NCI-H1417 (cell line): ENCODE results near the gene KCNH1.

Experiments used
- DNase-seq, 3 experiments: peaks; one replicate each; lab custom pipeline; 2025; lab: John Stamatoyannopoulos, UW

The KCNH1 gene

DNA sequence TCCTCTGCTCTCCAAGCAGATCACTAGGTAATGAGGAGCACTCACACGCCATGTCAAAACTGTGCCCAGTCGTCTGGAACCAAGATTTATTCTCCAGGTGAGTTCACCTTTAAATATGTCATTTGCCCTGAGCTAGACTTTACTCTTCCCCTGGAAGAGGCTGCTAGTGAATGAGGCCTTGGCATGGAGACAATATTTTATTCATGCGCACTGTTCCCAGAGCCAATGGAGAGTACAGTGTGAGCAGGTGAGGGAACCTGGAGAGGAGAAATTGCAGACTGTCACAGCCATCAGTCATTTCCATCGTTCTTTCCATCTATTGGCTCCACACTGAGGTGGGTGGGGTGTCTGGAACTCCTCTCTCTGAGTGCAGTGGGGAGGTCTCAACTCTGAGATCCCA, 333.6 kb downstream of the KCNH1 start:
- DNase-seq, result peak in 1 of 3 experiments; percentile 54

- no peak for DNase-seq
These were observed 336.5 kb downstream of the KCNH1 start for GRCh38 chr1:210797422-210797821.

DNA sequence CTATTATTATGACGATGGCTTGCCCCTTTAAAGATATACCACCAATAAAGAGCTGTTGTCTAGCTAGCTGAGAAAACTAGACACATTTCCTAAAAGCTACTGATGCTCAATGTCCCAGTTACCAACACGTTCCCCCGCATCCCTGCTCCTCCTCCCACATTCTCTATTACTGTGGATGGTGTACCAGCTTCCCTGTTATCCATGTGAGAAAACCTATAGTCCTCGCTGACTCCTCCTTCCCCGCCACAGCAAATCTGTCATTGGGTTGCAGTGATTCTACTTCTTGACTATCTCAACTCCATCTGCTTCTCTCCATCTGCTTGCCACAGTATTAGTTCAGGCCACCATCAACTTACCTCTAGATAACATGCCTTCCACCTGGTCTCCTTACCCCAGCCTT, 337.5 kb downstream of the KCNH1 start:
- DNase-seq, result no peak

- no peak for DNase-seq
These were observed 339.5 kb downstream of the KCNH1 start for GRCh38 chr1:210794445-210794844.

GRCh38 chr1:210792250-210793102, 341.5 kb downstream of the KCNH1 start:
- DNase-seq, result no peak

DNA sequence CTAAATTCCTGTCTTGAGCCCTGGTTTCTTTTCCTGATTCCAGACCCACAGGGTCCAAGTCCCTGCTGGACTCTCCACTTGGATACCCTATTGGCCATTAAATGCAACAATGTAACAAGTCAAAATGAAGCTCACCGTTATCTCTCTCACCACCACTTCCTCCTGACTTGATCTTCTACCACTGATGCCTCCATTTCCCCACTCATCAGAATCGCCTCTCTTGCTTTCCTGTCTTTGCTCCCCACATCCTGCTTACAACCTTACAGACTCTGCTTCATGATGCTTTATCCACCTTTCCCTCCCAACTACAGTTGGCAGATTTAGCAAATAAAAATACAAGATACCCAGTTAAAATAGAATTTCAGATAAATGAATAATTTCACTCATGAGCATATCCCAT, 343.8 kb downstream of the KCNH1 start:
- DNase-seq, result no peak

DNA sequence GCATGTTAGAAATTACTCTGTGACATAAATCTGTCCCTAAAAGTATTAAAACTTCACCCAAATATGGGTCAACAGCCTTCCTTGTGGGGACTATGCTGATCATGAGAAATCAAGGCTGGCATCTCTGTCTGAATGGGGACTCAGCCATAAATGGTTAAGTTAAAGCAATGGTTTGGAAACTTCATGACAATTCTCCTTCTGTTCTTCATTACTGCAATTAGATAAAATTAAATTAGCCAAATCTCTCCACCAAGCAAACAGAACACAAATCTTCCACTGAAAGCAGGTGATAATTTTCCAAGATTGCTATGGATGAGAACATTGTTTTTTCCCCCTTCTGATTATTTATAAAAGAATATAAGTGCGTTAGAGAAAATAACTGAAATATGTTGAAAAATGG, 346.1 kb downstream of the KCNH1 start:
- DNase-seq, result no peak

- DNase-seq, result no peak
These were observed 347.4 kb downstream of the KCNH1 start for GRCh38 chr1:210786546-210786945.

- no peak for DNase-seq
These were observed 350.0 kb downstream of the KCNH1 start for GRCh38 chr1:210783925-210784324.

DNA sequence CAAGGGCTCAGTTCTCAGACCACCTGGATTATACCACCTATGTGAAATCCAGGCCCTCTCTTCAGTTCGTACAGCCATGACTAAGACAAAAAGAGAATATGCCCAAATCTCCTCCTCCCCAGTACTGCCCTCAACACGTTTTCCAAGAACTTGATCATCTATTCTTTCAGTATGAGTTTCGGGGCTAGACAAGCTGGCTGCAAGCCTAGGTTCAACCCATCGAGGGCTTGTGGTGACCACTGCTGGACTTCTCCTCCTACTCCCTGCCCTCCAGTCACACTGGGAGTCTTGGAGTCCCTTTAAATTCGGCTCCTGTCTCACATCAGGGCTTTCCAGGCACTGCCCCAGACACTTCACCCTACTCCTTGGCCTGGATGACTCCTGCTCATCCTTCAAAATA, 352.3 kb downstream of the KCNH1 start:
- no peak for DNase-seq

GRCh38 chr1:210779269-210779668, 354.7 kb downstream of the KCNH1 start:
- no peak for DNase-seq

DNA sequence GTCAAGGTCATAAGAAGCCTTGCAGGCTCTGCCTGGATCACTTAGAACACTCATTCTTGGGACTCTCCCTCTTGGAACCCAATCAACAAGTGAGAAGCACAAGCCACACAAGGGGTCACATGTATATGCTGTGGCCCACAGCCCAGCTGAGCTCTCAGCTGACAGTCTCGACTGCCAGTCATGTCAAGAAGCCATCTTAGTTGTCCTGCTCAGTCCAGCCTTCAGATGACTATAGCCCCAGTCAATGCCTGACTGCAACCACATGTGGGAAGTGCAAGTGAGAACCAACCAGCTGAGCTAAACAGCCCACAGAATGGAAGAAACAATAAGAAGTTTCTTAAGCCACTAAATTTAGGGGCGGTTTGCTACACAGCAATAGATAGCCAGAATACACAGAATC, 356.0 kb downstream of the KCNH1 start:
- no peak for DNase-seq

DNA sequence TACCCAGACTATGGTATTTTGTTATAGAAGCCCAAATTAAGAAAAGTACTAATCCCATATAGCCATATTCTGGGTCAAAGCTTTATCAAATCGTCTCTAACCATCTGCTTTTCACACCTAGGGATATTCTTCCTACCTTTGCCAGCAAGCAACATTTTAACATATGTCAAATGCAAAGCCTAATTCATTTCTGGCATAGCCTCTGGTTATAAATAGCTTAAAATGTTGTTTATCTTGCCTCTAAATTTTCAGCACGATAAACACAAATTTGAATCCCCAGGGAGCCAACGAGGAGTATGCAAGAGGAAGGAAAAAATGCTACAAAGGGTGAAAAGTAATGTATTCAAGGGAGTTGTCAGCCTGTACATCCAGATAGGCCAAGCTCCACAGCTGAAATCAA, 357.2 kb downstream of the KCNH1 start:
- DNase-seq, result no peak

- no peak for DNase-seq
These were observed 358.7 kb downstream of the KCNH1 start for GRCh38 chr1:210775289-210775688.

- no peak for DNase-seq
These were observed 360.5 kb downstream of the KCNH1 start for GRCh38 chr1:210773450-210773849.

DNA sequence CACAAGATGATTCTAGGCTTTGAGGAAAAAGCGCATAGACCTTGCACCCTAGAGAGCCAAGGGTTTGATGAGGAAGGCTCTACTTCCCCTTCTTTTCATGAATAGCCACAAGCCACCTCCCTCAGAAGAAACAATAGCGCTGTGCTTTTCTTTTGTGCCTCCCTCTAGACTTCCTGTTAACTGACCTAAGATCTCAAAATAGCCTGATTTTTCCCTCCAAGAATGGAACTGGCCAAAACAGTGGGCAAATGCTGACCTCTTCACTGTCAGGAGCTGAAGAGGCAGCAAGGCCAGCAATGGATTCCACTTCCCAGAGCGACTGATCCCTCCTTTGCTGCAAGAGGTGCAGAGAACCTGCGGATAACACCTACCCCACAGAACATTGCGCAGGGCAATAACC, 362.8 kb downstream of the KCNH1 start:
- DNase-seq, result no peak

- no peak for DNase-seq
These were observed 363.5 kb downstream of the KCNH1 start for GRCh38 chr1:210770396-210770984.

- DNase-seq, result peak in 2 of 3 experiments; percentile 54 to 85
These were observed 364.5 kb downstream of the KCNH1 start for GRCh38 chr1:210769473-210769872.

- no peak for DNase-seq
These were observed 369.4 kb downstream of the KCNH1 start for GRCh38 chr1:210764536-210764935.

GRCh38 chr1:210758761-210759160, 375.2 kb downstream of the KCNH1 start:
- no peak for DNase-seq

DNA sequence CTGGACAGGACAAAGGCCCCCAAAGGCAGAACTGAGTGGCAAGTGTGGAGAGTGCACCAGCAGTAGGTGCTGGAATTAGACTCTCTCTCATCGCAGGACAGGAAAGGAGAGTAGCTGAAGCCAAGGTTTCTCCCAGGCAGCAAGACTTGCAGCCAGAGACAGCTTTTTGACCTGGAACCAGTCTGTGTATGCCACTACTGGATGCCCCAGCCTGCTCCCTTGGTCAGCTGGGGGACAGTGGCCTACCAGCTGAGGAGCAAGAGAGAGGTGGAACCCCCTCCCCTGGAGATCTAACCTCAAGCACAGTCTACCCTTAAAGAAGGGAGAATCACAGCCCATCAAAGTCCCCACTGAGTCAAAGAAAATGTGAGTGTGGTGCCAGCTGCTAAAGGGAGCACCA, 375.7 kb downstream of the KCNH1 start:
- no peak for DNase-seq

DNA sequence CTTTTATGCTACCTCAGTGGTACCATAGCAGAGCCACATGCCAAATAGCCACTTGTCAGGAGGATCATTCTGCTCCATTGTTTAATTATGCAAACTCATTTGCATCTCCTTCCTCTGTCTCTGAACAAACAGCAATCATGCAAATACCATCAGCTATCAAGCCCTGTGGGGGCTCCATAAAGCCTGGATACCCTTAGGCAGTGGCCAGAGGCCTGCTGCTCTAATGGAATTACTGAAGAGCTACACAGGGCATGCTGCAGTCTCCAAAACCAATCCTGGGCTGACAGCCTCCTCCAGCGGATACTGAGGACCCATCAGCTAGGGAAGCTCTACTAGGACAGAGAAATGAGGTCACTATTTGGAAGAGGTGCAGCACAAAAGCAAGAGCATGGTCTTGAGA, 376.3 kb downstream of the KCNH1 start:
- DNase-seq, result no peak

DNA sequence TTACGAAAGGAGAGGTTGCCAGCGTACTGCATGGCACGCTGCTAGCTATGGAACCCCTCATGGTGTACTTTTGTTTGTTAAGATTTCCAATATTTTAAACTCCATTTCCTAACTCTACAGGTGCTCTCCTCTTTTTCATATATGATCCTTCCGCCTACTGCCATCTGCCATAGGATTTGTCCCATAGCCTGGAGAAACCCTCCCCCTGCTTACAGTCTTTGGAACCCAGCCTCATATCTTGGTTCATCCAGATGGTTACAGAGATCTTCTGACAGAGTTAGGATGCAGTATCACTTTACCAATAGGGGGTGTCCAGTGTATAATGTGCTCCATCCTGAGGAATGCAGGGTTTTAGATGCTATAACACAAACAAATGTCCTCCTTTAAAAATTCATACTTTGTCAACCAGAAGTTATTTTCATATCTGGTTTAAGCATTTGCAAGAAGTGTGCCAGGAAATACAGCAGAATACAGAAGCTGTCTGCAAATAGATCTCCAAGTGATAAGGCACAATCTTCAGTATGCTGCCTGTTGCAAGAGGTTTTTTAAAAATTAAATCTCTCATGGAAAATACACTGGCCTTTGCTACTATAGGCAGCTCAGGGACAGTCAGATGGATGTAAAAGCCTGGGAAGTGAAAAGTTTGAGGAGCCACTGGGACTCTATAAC, 377.8 kb downstream of the KCNH1 start:
- no peak for DNase-seq
